K562 treated with DMSO at 1 percent for 12 hours (cell line): ENCODE results near the gene USP40. TPM values are rescaled to one million over a fixed set of nuclear protein-coding genes. Genes with fewer than 3 reads are reported as not detected.

ENCODE experiments used
- total RNA-seq: library from RNA; unstranded; fragments of 300-600 nt; gene quantifications from 2 replicates; pipeline ENCODE4 v1.2.3, GENCODE V29; 2022; ENCODE audit not compliant: insufficient read depth

The USP40 gene
- total RNA-seq: 8.2 and 13.2 TPM in 2 replicates

DNA sequence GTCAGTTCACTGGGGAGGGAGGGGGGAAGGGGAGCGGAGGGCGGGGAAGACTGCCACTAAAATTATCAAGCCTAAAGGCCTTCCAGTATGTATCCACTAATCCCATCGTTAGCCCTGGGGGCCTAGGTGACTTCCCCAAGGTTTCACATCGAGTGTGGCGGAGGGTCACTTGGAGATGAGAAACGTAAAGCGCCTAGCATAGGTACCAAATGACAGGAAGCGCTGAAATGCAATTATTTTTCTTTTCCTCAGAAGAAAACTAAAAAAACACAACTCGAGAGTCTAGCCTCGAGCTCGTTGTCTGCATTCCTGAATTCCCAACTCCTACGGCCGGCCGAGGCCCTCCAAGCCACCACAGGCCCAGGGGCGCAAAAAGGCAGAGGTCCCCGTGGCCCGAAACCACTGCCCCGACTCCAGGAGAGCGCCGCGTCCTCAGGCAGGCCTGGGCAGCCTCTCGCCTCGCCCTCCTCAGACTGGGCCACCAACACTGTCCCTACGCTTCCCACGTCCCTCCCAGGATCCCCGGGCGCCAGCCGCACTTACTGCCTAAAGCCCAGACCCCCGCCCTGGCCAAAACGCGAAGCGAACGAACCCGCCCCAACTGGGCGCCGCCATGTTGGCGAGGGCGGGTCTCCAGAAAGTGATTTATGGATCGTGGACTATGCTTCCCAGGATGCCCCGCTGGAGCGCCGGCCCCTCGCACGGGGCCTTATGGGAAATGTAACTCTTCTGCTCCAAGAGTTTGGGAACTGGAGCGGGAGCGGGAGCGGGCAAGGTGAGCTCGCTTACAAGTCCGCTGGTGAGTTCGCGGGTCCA is at the start of gene USP40:
Gene USP40, minus strand, starts transcription at position 642 of the 816 bp plus-strand sequence. CDS start 1,228 bp downstream, outside the sequence.

Other genes starting within 250 kb of the USP40 start
- 11.8 and 20.0 TPM in 2 replicates for gene DGKD, start 212.3 kb downstream of the USP40 start, total RNA-seq
- not detected in 2 replicates for gene UGT1A8, start 50.9 kb upstream of the USP40 start, total RNA-seq
- not detected in 2 replicates for gene UGT1A10, start 69.7 kb upstream of the USP40 start, total RNA-seq
- gene UGT1A9, start 105.1 kb upstream of the USP40 start, total RNA-seq: not detected in 2 replicates
- gene UGT1A7, start 115.1 kb upstream of the USP40 start, total RNA-seq: not detected in 2 replicates
- gene UGT1A6, start 126.1 kb upstream of the USP40 start, total RNA-seq: not detected in 2 replicates
- gene UGT1A5, start 146.1 kb upstream of the USP40 start, total RNA-seq: not detected in 2 replicates
- not detected in 2 replicates for gene UGT1A4, start 152.0 kb upstream of the USP40 start, total RNA-seq
- gene UGT1A3, start 162.3 kb upstream of the USP40 start, total RNA-seq: not detected in 2 replicates
- gene UGT1A1, start 193.5 kb upstream of the USP40 start, total RNA-seq: not detected in 2 replicates
- gene MROH2A, start 211.5 kb upstream of the USP40 start, total RNA-seq: not detected in 2 replicates